Muscle layer of colon (tissue), 2 donors: ENCODE measurements around the gene ARHGEF3.

ENCODE experiments used
- H3K27ac ChIP-seq: one replicate; pipeline ENCODE4 v1.7.0; 2013; ENCODE audit warnings: low read depth, mild to moderate bottlenecking, low read length, moderate library complexity
- H3K27me3 ChIP-seq, 2 donors: one replicate each; pipeline ENCODE4 v1.7.0; 2013; ENCODE audit warnings: low read length in 2 of 2, mild to moderate bottlenecking in 2 of 2; ENCODE audit not compliant: insufficient read depth in 2 of 2, control insufficient read depth in 1 of 2
- H3K36me3 ChIP-seq: one replicate; pipeline ENCODE4 v1.7.0; 2013; ENCODE audit warnings: mild to moderate bottlenecking, low read length; ENCODE audit not compliant: insufficient read depth
- H3K4me1 ChIP-seq: one replicate; pipeline ENCODE4 v1.7.0; 2013; ENCODE audit warnings: mild to moderate bottlenecking, low read length; ENCODE audit not compliant: insufficient read depth
- H3K4me3 ChIP-seq, 2 donors: one replicate each; pipeline ENCODE4 v1.7.0; 2013; ENCODE audit warnings: low read length in 2 of 2, low read depth in 1 of 2, mild to moderate bottlenecking in 1 of 2, moderate library complexity in 1 of 2
- H3K9ac ChIP-seq: one replicate; pipeline ENCODE4 v1.7.0; 2013; ENCODE audit warnings: low read length
- H3K9me3 ChIP-seq: one replicate; pipeline ENCODE4 v1.7.0; 2013; ENCODE audit warnings: mild to moderate bottlenecking, low read length
- donor health status: abdominal sarcoma.
- donor health status: Adenocarcinoma of cecum.

The ARHGEF3 gene

DNA sequence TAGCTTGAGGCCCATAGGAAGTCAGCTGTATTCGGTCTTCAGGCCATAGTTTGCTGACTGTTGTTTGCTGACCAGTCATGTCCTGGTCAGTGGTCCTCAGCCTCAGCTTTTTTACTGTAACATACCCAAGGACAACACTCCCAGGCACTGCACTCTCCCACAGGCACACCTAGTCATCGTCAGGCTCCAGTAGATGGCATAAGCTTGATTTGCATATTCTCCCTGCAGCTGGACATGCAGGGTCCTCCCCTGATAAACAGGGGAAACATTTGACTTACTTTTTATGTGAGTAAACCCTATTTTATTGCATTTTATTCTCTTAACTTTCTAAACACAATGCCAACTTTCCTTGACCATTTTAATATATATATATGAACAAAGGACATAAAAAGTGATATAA, 22.9 kb downstream of the ARHGEF3 start:
- Histone ChIP-seq H3K4me1 (peaks cover 38% of the 10 kb centered on the region), H3K9ac (no peak overlapping the region), H3K4me3 (no peak overlapping the region), H3K9me3 (no peaks in the 10 kb centered on the region), H3K27ac (no peak overlapping the region), H3K27me3 (no peaks in the 10 kb centered on the region), H3K36me3 (no peaks in the 10 kb centered on the region)

DNA sequence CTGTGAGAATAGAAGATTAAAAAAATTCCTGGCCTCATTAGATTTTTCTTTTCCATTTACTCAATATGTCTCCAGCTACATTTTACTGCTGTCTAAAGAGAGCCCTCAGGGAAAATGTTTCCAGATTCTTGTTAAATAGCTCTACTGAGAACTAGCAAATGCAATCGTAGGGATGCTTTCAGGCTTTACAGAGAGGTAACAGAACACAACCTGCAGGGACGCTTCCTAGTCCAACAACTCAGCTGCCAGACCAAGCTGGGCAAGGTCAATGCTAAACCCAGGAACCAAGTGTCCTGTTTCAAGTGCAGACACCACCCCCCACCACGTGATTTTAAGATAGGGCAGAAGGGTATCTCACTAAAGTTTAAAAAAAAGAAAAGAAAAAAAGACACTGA, 25.2 kb downstream of the ARHGEF3 start:
- H3K4me1 ChIP-seq: peaks cover 20% of the 10 kb centered on the region
- peak overlapping the region; percentile 23 for H3K9ac ChIP-seq
- no peaks in the 10 kb centered on the region for H3K27me3 ChIP-seq
- H3K27ac ChIP-seq: peak overlapping the region; percentile 67
- H3K36me3 ChIP-seq: peaks cover 21% of the 10 kb centered on the region
- no peaks in the 10 kb centered on the region for H3K9me3 ChIP-seq
- H3K4me3 ChIP-seq: peak overlapping the region in 1 of 2 donors; percentile 38

- Histone ChIP-seq H3K4me1 (peaks cover 19% of the 10 kb centered on the region), H3K36me3 (peaks cover 25% of the 10 kb centered on the region), H3K9ac (peak overlapping the region; percentile 23), H3K27me3 (no peaks in the 10 kb centered on the region), H3K4me3 (peak overlapping the region in 1 of 2 donors; percentile 38), H3K27ac (peak overlapping the region; percentile 67), H3K9me3 (no peaks in the 10 kb centered on the region)
These were observed 25.8 kb downstream of the ARHGEF3 start for GRCh38 chr3:56775838-56776555.

DNA sequence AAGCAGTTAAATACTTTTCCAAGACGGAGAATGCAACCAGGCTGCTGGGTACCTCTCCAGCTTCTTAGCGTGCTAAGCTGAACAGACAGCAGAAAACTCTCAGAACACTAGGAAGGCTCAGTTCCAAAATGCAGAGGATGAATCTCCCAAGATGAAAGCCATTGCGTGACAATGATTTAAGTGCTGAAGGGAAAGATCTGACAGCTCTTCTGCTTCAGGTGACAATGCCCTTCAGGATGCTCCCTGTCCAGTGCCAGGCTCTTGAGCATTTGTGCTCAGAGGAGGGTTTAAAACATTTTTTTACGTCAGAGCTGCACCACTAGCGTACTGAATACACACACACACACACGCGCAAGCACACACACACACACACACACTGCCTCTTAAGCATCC, 26.3 kb downstream of the ARHGEF3 start:
- Histone ChIP-seq H3K9ac (peak overlapping the region; percentile 23), H3K27ac (peak overlapping the region; percentile 67), H3K27me3 (no peaks in the 10 kb centered on the region), H3K36me3 (peaks cover 25% of the 10 kb centered on the region), H3K4me1 (peaks cover 16% of the 10 kb centered on the region), H3K4me3 (peak overlapping the region in 1 of 2 donors; percentile 38), H3K9me3 (no peaks in the 10 kb centered on the region)

GRCh38 chr3:56773986-56774385, 27.8 kb downstream of the ARHGEF3 start:
- Histone ChIP-seq H3K27ac (no peak overlapping the region), H3K9me3 (no peaks in the 10 kb centered on the region), H3K36me3 (peaks cover 25% of the 10 kb centered on the region), H3K9ac (no peak overlapping the region), H3K4me1 (peaks cover 18% of the 10 kb centered on the region), H3K4me3 (no peak overlapping the region), H3K27me3 (no peaks in the 10 kb centered on the region)

DNA sequence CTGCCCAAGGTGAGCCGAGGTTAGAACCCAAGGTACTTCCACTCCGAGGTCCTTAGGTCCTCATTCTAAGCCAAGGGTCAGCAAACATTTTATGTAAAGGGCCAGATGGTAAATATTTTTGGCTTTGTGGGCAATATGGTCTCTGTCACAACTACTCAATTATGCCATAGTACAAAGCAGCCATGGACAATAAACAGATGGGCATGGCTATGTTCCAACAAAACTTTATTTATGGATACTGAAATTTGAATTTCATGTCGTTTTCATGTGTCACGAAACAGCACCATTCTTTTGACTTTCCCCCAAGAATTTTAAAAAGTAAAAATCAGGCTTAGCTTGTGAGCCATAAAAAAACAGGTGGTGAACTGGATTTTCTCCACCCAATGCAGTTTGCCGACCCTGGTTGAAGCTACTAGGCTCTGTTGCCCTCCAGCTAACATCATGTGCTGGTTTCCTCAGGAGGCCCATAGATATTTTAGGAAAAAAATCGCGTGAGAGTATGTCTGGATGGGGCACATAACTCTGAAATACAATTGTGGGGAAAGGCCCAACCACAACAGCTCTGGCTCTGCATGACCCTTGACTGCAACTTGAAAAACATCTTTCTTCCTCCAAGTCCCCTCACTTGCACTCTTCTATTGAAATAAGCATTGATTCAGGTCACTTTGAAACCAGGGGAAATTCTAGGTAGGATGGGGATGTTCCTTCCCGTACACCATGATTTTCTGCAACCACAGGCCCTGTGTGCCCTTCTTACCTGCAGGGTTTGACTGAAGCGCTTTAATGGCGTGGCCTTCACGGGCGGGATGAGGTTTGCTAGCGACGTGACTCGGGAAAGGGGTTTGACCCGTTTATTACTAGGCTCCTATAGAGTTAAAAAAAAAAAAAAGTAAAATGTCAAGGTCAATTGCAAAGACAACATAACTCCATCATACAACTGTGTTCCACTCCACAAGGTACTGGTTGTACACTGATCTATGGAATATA, 28.5 kb downstream of the ARHGEF3 start:
- H3K27ac ChIP-seq: no peak overlapping the region
- peaks cover 23% of the 10 kb centered on the region for H3K4me1 ChIP-seq

DNA sequence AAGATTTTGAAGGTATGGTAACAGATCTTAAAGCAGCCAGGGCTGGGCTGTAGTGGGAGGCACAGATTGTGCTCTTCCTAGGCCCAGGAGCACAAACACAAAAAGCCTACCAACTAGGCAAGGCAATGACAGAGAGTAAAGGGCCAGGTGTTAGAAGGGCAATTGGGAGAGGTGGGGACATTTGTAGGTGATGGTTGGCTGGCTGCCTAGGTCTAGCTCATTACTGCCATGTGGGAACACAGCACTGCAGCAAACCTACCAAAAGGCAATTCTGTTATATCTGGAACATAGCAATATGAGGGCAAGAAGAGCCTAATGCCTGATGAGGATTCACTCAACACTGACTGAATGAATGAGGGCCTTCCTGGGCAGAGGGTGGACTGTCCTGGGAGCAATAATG, 30.4 kb downstream of the ARHGEF3 start:
- no peak overlapping the region for H3K9ac ChIP-seq
- no peak overlapping the region for H3K4me3 ChIP-seq
- peaks cover 25% of the 10 kb centered on the region for H3K36me3 ChIP-seq
- no peaks in the 10 kb centered on the region for H3K27me3 ChIP-seq
- no peak overlapping the region for H3K27ac ChIP-seq
- H3K9me3 ChIP-seq: no peaks in the 10 kb centered on the region
- H3K4me1 ChIP-seq: peaks cover 18% of the 10 kb centered on the region

More for the DNA sequence above, 28.5 kb downstream of the ARHGEF3 start:
- H3K36me3 ChIP-seq: peaks cover 25% of the 10 kb centered on the region
- no peak overlapping the region for H3K4me3 ChIP-seq
- no peak overlapping the region for H3K9ac ChIP-seq
- H3K27me3 ChIP-seq: no peaks in the 10 kb centered on the region
- no peaks in the 10 kb centered on the region for H3K9me3 ChIP-seq

- H3K9ac ChIP-seq: no peak overlapping the region
- H3K27me3 ChIP-seq: no peaks in the 10 kb centered on the region
- H3K4me3 ChIP-seq: no peak overlapping the region
- no peaks in the 10 kb centered on the region for H3K9me3 ChIP-seq
- H3K36me3 ChIP-seq: peaks cover 25% of the 10 kb centered on the region
- peaks cover 7% of the 10 kb centered on the region for H3K4me1 ChIP-seq
- H3K27ac ChIP-seq: no peak overlapping the region
These were observed 32.5 kb downstream of the ARHGEF3 start for GRCh38 chr3:56769116-56769707.

- no peaks in the 10 kb centered on the region for H3K9me3 ChIP-seq
- no peaks in the 10 kb centered on the region for H3K36me3 ChIP-seq
- H3K4me1 ChIP-seq: peaks cover 25% of the 10 kb centered on the region
- no peak overlapping the region for H3K4me3 ChIP-seq
- no peaks in the 10 kb centered on the region for H3K27me3 ChIP-seq
- no peak overlapping the region for H3K9ac ChIP-seq
- H3K27ac ChIP-seq: no peak overlapping the region
These were observed 36.7 kb downstream of the ARHGEF3 start for GRCh38 chr3:56764904-56765547.

GRCh38 chr3:56764184-56764583, 37.6 kb downstream of the ARHGEF3 start:
- Histone ChIP-seq H3K9me3 (no peaks in the 10 kb centered on the region), H3K27ac (no peak overlapping the region), H3K36me3 (no peaks in the 10 kb centered on the region), H3K4me3 (no peak overlapping the region), H3K9ac (no peak overlapping the region), H3K27me3 (no peaks in the 10 kb centered on the region), H3K4me1 (peaks cover 25% of the 10 kb centered on the region)

DNA sequence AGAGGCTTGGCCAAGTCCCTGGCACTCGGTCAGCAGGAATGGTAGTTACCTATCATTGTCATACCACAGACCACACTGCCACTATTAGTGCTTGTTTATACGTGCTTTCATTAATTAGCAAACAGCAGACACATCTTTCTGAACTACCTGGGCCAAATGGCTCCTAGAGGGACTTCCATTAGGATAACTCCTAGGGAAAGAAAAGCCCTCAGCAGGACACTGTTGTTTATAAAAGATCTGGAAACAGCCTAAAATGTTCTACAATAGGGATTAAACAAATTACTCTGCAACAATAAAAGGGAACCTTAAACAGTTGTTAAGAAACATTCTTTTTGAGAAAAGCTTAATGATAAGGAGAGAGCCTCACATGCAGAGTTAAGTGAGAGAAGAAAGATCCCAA, 38.5 kb downstream of the ARHGEF3 start:
- Histone ChIP-seq H3K9me3 (no peaks in the 10 kb centered on the region), H3K27me3 (no peaks in the 10 kb centered on the region), H3K36me3 (no peaks in the 10 kb centered on the region), H3K9ac (no peak overlapping the region), H3K4me3 (no peak overlapping the region), H3K27ac (no peak overlapping the region), H3K4me1 (peaks cover 23% of the 10 kb centered on the region)
